PC-9 (cell line): Measurements from ENCODE around the gene TGIF2.

Experiments used
- EZH2 ChIP-seq: fragments of 200-600 bp; sonication (generic); IDR thresholded peaks from 2 replicates; pipeline ENCODE4 v1.8.0; 2017; ENCODE audit warnings: antibody characterized with exemption, low read depth
- TF ChIP-seq, protein P1 (sequence below): fragments of 200-600 bp; sonication (generic); conservative IDR thresholded peaks from 2 replicates; pipeline ENCODE4 v1.6.1; 2017; ENCODE audit warnings: mixed run types, antibody characterized with exemption, mild to moderate bottlenecking, moderate library complexity

- TF ChIP-seq, protein P1, sequence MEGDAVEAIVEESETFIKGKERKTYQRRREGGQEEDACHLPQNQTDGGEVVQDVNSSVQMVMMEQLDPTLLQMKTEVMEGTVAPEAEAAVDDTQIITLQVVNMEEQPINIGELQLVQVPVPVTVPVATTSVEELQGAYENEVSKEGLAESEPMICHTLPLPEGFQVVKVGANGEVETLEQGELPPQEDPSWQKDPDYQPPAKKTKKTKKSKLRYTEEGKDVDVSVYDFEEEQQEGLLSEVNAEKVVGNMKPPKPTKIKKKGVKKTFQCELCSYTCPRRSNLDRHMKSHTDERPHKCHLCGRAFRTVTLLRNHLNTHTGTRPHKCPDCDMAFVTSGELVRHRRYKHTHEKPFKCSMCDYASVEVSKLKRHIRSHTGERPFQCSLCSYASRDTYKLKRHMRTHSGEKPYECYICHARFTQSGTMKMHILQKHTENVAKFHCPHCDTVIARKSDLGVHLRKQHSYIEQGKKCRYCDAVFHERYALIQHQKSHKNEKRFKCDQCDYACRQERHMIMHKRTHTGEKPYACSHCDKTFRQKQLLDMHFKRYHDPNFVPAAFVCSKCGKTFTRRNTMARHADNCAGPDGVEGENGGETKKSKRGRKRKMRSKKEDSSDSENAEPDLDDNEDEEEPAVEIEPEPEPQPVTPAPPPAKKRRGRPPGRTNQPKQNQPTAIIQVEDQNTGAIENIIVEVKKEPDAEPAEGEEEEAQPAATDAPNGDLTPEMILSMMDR: no peak
- no peak for TF ChIP-seq EZH2
These were observed 26.5 kb downstream of the TGIF2 start for GRCh38 chr20:36599912-36600345.
